Epithelial cell of esophagus (primary cell): Measurements from ENCODE around the gene NAALADL2.

ENCODE experiments used
- DNase-seq: peaks from one replicate; pipeline ENCODE4 v3.0.0; 2010; ENCODE audit warnings: low read depth
- H3K4me3 ChIP-seq: 2 replicates; pipeline ENCODE4 v1.5.1; 2011; ENCODE audit warnings: mild to moderate bottlenecking, low read length, control low read depth
- TF ChIP-seq, protein P1 (sequence below): IDR thresholded peaks from 2 replicates; pipeline ENCODE4 v1.5.1; 2011; ENCODE audit warnings: low read depth, mild to moderate bottlenecking, low read length, control low read depth, inconsistent platforms; ENCODE audit not compliant: insufficient read depth; ENCODE audit errors: missing control alignments

The NAALADL2 gene

DNA sequence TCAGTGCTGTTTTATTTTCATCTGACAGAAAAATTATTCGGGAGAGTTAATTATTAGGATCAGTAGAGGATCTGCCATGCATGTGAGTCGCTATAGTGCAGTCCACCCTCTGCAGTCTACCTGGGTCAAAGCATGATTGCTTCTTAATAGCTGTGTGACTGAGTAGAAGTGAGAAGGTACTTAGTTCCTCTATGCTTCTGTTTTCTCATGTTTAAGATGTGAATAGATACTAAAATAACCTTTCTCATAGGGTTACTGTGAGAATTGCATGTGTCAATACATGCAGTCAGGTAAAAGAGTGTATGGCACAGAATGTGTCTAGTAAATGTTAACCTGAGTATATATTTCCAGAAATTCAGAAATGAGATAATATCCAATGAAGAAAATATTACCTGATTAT lies 435.7 kb downstream of the NAALADL2 start:
- no peak overlapping the region for H3K4me3 ChIP-seq
- no peak for DNase-seq
- TF ChIP-seq, protein P1, sequence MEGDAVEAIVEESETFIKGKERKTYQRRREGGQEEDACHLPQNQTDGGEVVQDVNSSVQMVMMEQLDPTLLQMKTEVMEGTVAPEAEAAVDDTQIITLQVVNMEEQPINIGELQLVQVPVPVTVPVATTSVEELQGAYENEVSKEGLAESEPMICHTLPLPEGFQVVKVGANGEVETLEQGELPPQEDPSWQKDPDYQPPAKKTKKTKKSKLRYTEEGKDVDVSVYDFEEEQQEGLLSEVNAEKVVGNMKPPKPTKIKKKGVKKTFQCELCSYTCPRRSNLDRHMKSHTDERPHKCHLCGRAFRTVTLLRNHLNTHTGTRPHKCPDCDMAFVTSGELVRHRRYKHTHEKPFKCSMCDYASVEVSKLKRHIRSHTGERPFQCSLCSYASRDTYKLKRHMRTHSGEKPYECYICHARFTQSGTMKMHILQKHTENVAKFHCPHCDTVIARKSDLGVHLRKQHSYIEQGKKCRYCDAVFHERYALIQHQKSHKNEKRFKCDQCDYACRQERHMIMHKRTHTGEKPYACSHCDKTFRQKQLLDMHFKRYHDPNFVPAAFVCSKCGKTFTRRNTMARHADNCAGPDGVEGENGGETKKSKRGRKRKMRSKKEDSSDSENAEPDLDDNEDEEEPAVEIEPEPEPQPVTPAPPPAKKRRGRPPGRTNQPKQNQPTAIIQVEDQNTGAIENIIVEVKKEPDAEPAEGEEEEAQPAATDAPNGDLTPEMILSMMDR, result no peak

DNA sequence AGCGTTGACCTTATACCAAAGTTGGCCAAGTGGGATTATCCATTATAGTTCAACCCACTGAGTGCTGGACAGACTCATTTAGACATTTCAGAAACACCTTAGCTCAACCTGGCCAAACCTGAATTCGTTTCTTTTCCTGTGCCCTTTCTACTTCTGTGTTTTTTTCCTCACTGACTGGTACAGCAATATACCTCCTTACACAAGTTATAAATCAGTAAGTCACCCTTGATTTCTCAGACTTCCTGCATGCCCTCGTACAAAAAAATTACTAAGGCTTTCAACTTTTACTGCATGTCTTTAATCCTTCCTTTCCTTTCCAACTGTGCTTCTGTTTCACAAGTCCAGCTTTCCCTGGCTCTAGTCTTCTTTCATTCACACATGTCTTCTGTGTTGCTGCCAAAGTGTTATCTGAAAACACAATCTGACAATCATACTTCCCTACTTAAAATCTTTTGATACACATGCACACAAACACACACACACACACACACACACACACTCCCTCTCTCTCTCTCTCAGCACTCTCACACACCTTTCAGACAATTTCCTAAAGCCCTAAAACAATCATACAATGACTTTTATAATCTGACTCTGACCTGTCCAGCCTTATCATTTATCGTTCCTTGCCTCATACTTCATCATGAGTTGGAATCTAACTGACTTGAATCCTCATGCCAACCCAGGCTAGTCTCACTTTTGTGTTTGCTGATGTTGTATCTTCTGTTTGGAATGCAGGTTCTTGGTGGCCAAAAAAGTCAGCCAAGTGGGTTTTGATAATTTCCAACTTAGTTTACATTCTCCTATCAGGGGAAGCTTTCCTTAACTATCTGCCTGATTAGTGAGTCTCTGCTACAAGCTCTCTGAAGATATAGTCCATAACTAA lies 436.4 kb downstream of the NAALADL2 start:
- H3K4me3 ChIP-seq, result no peak overlapping the region
- DNase-seq, result no peak
- TF ChIP-seq, protein P1, result no peak

DNA sequence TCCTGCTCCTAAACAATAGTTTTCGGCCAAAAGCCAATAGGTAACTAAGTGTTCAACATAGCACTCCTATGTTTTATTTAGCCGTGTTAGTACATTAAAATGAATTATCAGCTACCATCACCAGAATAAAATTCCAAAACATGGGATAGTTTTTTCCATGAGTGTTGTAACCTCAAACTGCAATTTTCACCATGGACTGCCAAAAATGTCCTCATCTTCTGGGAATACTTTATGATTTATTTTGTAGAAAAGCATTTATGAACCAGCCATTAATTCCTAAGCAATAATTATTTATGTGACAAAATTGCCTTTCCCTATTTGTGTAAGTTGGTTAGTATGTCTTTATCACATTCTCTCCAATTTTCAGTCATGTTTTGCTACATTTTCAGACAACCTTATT lies 438.1 kb downstream of the NAALADL2 start:
- DNase-seq, result no peak
- TF ChIP-seq, protein P1, result no peak

DNA sequence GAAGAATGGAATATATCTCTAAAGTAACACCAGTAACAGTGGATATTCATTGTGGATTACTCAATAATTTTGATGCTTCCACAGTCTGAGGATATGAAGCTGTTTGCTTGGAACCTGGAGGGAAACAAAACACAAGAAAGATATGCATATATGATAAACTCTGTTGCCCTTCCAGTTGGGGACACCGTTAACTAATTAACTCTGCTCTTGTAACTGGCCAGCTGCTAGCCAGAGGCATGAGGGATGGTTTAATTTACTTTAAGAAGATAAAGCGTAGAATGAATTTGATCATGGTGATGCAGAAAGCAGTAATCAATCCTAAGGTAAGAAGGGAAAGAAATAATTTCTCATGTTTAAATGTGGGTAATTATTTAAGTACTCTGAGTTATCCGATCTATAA lies 442.6 kb downstream of the NAALADL2 start:
- H3K4me3 ChIP-seq, result no peak overlapping the region
- TF ChIP-seq, protein P1, result no peak
- DNase-seq, result no peak

More for the DNA sequence above, 438.1 kb downstream of the NAALADL2 start:
- no peak overlapping the region for H3K4me3 ChIP-seq

DNA sequence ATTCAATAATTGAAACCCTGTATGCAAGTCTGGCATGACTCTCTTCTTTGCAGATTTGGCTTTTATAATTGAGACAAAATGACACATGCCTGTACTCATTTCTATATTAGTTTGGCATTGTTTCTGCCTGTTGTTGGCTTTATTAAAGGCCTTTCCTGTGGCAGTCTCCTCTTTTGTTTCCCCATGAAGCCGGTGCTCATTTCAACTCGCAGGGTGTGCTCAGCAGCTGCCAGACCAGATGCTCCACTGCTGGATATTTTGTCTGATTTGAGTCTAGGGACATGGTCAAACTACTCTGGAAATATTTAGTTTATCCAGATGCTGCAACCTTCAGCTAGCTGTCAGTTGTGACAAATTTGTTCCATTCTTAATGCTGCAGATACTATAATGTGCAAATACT lies 445.3 kb downstream of the NAALADL2 start:
- DNase-seq, result no peak
- TF ChIP-seq, protein P1, result no peak

DNA sequence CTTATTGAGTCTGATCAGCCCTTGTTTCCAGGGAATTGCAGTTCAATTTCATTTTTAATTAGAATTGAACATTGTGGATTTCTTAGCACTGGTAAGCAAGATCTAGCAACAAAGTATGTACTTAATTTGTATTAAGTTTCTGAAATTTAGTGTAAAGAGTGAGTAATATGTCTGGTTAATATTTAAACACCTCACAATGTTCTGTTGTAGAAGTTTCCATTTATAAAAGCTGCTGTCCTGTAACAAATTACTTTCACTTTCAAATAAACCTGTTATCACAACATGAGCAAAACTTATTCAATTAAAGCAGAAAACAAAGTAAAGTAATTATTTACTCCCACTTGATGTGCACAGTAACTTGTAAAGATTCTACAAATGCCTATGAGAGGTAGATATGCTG lies 448.5 kb downstream of the NAALADL2 start:
- DNase-seq, result no peak
- no peak overlapping the region for H3K4me3 ChIP-seq
- TF ChIP-seq, protein P1, result no peak

More for the DNA sequence above, 445.3 kb downstream of the NAALADL2 start:
- no peak overlapping the region for H3K4me3 ChIP-seq

DNA sequence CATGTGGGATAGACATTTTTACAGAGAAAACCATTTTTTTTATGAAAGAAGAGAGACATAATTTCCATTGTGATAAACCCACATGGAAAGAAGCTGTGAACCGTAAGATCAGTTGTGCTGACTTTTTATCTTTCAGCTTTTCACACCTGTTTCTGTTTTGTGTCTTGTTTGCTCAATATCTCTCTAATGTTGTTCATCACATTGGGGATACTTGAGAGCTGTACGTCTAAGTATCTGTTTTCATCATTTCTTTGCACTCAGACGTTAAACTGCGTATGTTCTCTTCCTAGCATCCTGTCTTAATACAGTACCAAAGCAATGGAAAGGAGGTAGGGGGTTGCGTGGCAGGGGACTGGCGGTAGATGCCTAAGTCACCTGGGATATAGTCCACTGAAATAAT lies 449.0 kb downstream of the NAALADL2 start:
- no peak for DNase-seq
- TF ChIP-seq, protein P1, result no peak
- no peak overlapping the region for H3K4me3 ChIP-seq
